K562 (cell line): ENCODE data around the gene NFE2. TPM values are rescaled to one million over a fixed set of nuclear protein-coding genes. Genes with fewer than 3 reads are reported as not detected.
A peak's percentile ranks its signal among the peaks of the same experiment; 100 is the strongest.

Experiments
- AFF1 ChIP-seq, 2 experiments: fragments of 450-650 bp; IDR thresholded peaks; 2 replicates each; pipeline ENCODE4 v1.6.1; 2018; ENCODE audit warnings: mild to moderate bottlenecking in 2 of 2, low read depth in 1 of 2; ENCODE audit not compliant: partially characterized antibody in 2 of 2
- EHMT2 ChIP-seq: fragments of 450-650 bp; IDR thresholded peaks from 2 replicates; pipeline ENCODE4 v1.6.1; 2018; ENCODE audit warnings: antibody characterized with exemption
- MECOM ChIP-seq: fragments of 250-450 bp; sonication (Bioruptor Pico); IDR thresholded peaks from 2 replicates; pipeline ENCODE4 v1.8.0; 2022; ENCODE audit warnings: inconsistent platforms
- NUFIP1 ChIP-seq: fragments of 450-650 bp; IDR thresholded peaks from 2 replicates; pipeline ENCODE4 v1.6.1; 2018; ENCODE audit not compliant: partially characterized antibody
- RBM39 ChIP-seq: fragments of 200-400 bp; formaldehyde crosslinking; optimal IDR thresholded peaks from 2 replicates; pipeline ENCODE3; 2018; ENCODE audit warnings: low read depth, low read length
- SAFB2 ChIP-seq: fragments of 200-400 bp; formaldehyde crosslinking; IDR thresholded peaks from 2 replicates; pipeline ENCODE4 v1.6.1; 2018; ENCODE audit warnings: borderline replicate concordance, low read length, low read depth, moderate library complexity; ENCODE audit not compliant: severe bottlenecking
- STAT5A ChIP-seq: IDR thresholded peaks from 2 replicates; pipeline ENCODE4 v1.6.1; 2012; ENCODE audit warnings: low read length, inconsistent platforms, borderline replicate concordance
- STAT6 ChIP-seq: sonication (generic); formaldehyde crosslinking; IDR thresholded peaks from 2 replicates; pipeline ENCODE4 v1.8.1; 2023; ENCODE audit warnings: mild to moderate bottlenecking, missing genetic modification reagents
- UBTF ChIP-seq, 2 experiments: IDR thresholded peaks; 2 replicates each; pipeline ENCODE4 v1.6.1; 2012; ENCODE audit warnings: improper control_type of control experiment in 2 of 2, low read depth in 2 of 2, low read length in 2 of 2, borderline replicate concordance in 1 of 2
- ZBTB7A ChIP-seq: IDR thresholded peaks from 2 replicates; pipeline ENCODE4 v1.6.1; 2011; ENCODE audit warnings: low read depth, mild to moderate bottlenecking, low read length, moderate library complexity, borderline replicate concordance; ENCODE audit not compliant: control insufficient read depth
- ZNF609 ChIP-seq: sonication (generic); formaldehyde crosslinking; IDR thresholded peaks from 2 replicates; pipeline ENCODE4 v1.8.1; 2023; ENCODE audit warnings: missing genetic modification reagents, mild to moderate bottlenecking, borderline replicate concordance
- polyA plus RNA-seq, 8 experiments: library from polyadenylated mRNA; depleted of rRNA in 4 of 8; stranded (reverse) in 5 of 8; unstranded in 3 of 8; fragments of >200 nt; fragmentation: Nextera tagmentation in 2 of 8; fragmentation: Illumina TruSeq in 1 of 8; extraction: Ambion mirVana in 2 of 8; extraction: Trizol in 1 of 8; gene quantifications; 2 replicates each; pipeline versions ENCODE4 v1.2.1 to v1.2.3, GENCODE V29; 2011 to 2014; ENCODE audit warnings: inconsistent platforms in 1 of 8, missing spikeins in 1 of 8
- total RNA-seq, 7 experiments: library from RNA; depleted of rRNA in 6 of 7; stranded (reverse); fragments of >200 nt in 6 of 7; fragmentation: Illumina TruSeq in 2 of 7; extraction: Trizol in 2 of 7; gene quantifications; 2 replicates each; pipeline versions ENCODE4 v1.2.1 to v1.2.3, GENCODE V29; 2011 to 2021; ENCODE audit warnings: low replicate concordance in 1 of 7

The NFE2 gene
- total and polyA plus RNA-seq, 9 of the 15 experiments (the other 6 are each of a cell fraction or from before 2014, with no cell fraction given), result 12.3 to 282 (median 208) TPM

- TF ChIP-seq AFF1 (IDR thresholded peaks at IDR 0.05; ENCODE audit: low read depth in 1 of 2, partially characterized antibody in 2 of 2) (peak; percentile 59 to 77), STAT6 (CRISPR knock-in tag) (peak; percentile 27; the same call in 1 of the 2 replicates), ZNF609 (CRISPR knock-in tag) (0 out of 2 replicates have a peak, but pooled peaks have one; percentile 58), EHMT2 (no peak), ZBTB7A (no peak), MECOM (CRISPR knock-in tag) (no peak), UBTF (IDR thresholded peaks at IDR 0.05; ENCODE audit: borderline replicate concordance in 1 of 2, low read depth in 2 of 2, low read length in 2 of 2) (peak; percentile 84 to 97), STAT5A (no peak; the same call in 1 of the 2 replicates), RBM39 (peak; percentile 73), SAFB2 (no peak), NUFIP1 (no peak)
These were observed 24.0 kb upstream of the NFE2 start, which contains the start of gene COPZ1 (continued) for GRCh38 chr12:54324617-54325441.
